ENCODE data around the gene GRB2.

GRB2 gene

GRCh38 chr17:75392559-75392958 lies 12.9 kb downstream of the GRB2 start:
- H3K36me3 ChIP-seq, result peaks cover 16% of the 10 kb centered on the region
- no peaks in the 10 kb centered on the region for H3K27me3 ChIP-seq
- H3K9me3 ChIP-seq, result no peaks in the 10 kb centered on the region
- DNase-seq, result no peak
- H3K4me1 ChIP-seq, result 0 out of 2 replicates have a peak, but pooled peaks cover 2% of the 10 kb centered on the region
- H3K4me3 ChIP-seq (ENCODE audit: low read depth, low read length), result no peak overlapping the region
- no peak for TF ChIP-seq CTCF (IDR thresholded peaks at IDR 0.05; ENCODE audit: low read depth, low read length)

- TF ChIP-seq CTCF (IDR thresholded peaks at IDR 0.05; ENCODE audit: low read depth, low read length), result no peak
Measured at GRCh38 chr17:75390982-75391381, 14.5 kb downstream of the GRB2 start.

GRCh38 chr17:75388476-75389030 lies 16.9 kb downstream of the GRB2 start:
- Histone ChIP-seq H3K27me3 (no peaks in the 10 kb centered on the region), H3K9me3 (no peaks in the 10 kb centered on the region), H3K4me3 (ENCODE audit: low read depth, low read length) (no peak overlapping the region), H3K36me3 (peaks cover 16% of the 10 kb centered on the region), H3K4me1 (no peaks in the 10 kb centered on the region)
- TF ChIP-seq CTCF (IDR thresholded peaks at IDR 0.05; ENCODE audit: low read depth, low read length), result no peak
- DNase-seq, result no peak

More at GRCh38 chr17:75390982-75391381, 14.5 kb downstream of the GRB2 start:
- H3K9me3 ChIP-seq, result no peaks in the 10 kb centered on the region
- peaks cover 16% of the 10 kb centered on the region for H3K36me3 ChIP-seq
- H3K4me1 ChIP-seq, result 0 out of 2 replicates have a peak, but pooled peaks cover 2% of the 10 kb centered on the region
- no peak overlapping the region for H3K4me3 ChIP-seq (ENCODE audit: low read depth, low read length)
- DNase-seq, result no peak
- no peaks in the 10 kb centered on the region for H3K27me3 ChIP-seq

- peaks cover 16% of the 10 kb centered on the region for H3K36me3 ChIP-seq
- no peak for DNase-seq
- TF ChIP-seq CTCF (IDR thresholded peaks at IDR 0.05; ENCODE audit: low read depth, low read length), result no peak
- no peaks in the 10 kb centered on the region for H3K9me3 ChIP-seq
- H3K4me1 ChIP-seq, result no peaks in the 10 kb centered on the region
- H3K4me3 ChIP-seq (ENCODE audit: low read depth, low read length), result no peak overlapping the region
- H3K27me3 ChIP-seq, result no peaks in the 10 kb centered on the region
Measured at GRCh38 chr17:75387771-75388170, 17.7 kb downstream of the GRB2 start.

- H3K4me1 ChIP-seq, result no peaks in the 10 kb centered on the region
- DNase-seq, result no peak
- TF ChIP-seq CTCF (IDR thresholded peaks at IDR 0.05; ENCODE audit: low read depth, low read length), result no peak
- no peaks in the 10 kb centered on the region for H3K9me3 ChIP-seq
- H3K36me3 ChIP-seq, result peaks cover 8% of the 10 kb centered on the region; the same call in 1 of the 2 replicates
- H3K27me3 ChIP-seq, result no peaks in the 10 kb centered on the region
- H3K4me3 ChIP-seq (ENCODE audit: low read depth, low read length), result no peak overlapping the region
Measured at GRCh38 chr17:75386430-75386829, 19.0 kb downstream of the GRB2 start.

GRCh38 chr17:75384751-75385150 lies 20.7 kb downstream of the GRB2 start:
- DNase-seq, result no peak
- Histone ChIP-seq H3K4me3 (ENCODE audit: low read depth, low read length) (no peak overlapping the region), H3K4me1 (no peaks in the 10 kb centered on the region), H3K9me3 (no peaks in the 10 kb centered on the region), H3K36me3 (no peaks in the 10 kb centered on the region; the same call in 1 of the 2 replicates), H3K27me3 (no peaks in the 10 kb centered on the region)
- TF ChIP-seq CTCF (IDR thresholded peaks at IDR 0.05; ENCODE audit: low read depth, low read length), result no peak

Measured in BE2C (cell line).